GM12878 (cell line): ENCODE measurements around the gene NKAIN4. TPM values are rescaled to one million over a fixed set of nuclear protein-coding genes. Genes with fewer than 3 reads are reported as not detected.

ENCODE experiments used
- ATAC-seq: fragments of 200-7000 bp; cut with Tn5 transposase; 3 replicates; pipeline ENCODE4 v1.9.1; 2020; ENCODE audit warnings: mild to moderate bottlenecking, moderate library complexity
- BruUV-seq: library from RNA; stranded (reverse); fragments of 400-500 nt; replicated peaks from 2 replicates; lab custom pipeline; 2021; lab: Mats Ljungman, UMichigan
- CTCF ChIA-PET: fragments of 300-600 bp; sonication (Branson Sonifier 250); formaldehyde crosslinking; extraction: SDS; loops from one replicate; lab custom pipeline; 2021; ENCODE audit warnings: inconsistent platforms; lab: Yijun Ruan, JAX
- POLR2A ChIA-PET: fragments of 350-600 bp; formaldehyde crosslinking; extraction: SDS; loops from one replicate; lab custom pipeline; 2021; ENCODE audit warnings: inconsistent platforms; lab: Charles Lee
- RAD21 ChIA-PET: fragments of 300-600 bp; sonication (Branson Sonifier 250); formaldehyde crosslinking; loops from one replicate; lab custom pipeline; 2023; ENCODE audit warnings: antibody characterized with exemption; ENCODE audit not compliant: unreplicated experiment; lab: Charles Lee
- SMC1A ChIA-PET: fragments of 300-600 bp; sonication (Branson Sonifier 250); formaldehyde crosslinking; loops from one replicate; lab custom pipeline; 2023; ENCODE audit not compliant: unreplicated experiment, uncharacterized antibody; lab: Charles Lee
- DNase-seq: peaks from one replicate; pipeline ENCODE4 v3.0.0-alpha.2; 2011; ENCODE audit warnings: low read depth, low spot score
- FAIRE-seq: peaks from 3 replicates; lab custom pipeline; 2011; peaks lifted over from hg19 to GRCh38; lab: Jason Lieb, UNC
- H2AFZ ChIP-seq: 2 replicates; pipeline ENCODE4 v1.6.0; 2011; ENCODE audit warnings: low read depth, low read length, control low read depth; ENCODE audit not compliant: control insufficient read depth
- H3K27ac ChIP-seq: 2 replicates; pipeline ENCODE4 v1.5.1; 2011; ENCODE audit warnings: control low read depth; ENCODE audit not compliant: control insufficient read depth, insufficient read depth
- H3K27me3 ChIP-seq, 2 experiments: replicated peaks in 1 of 2; 2 replicates each; pipeline versions ENCODE4 v1.6.0 to v1.6.1; 2011; ENCODE audit warnings: low read length in 1 of 2; ENCODE audit not compliant: control insufficient read depth in 2 of 2, insufficient read depth in 2 of 2
- H3K36me3 ChIP-seq, 2 experiments: 2 replicates each; pipeline ENCODE4 v1.5.1; 2011; ENCODE audit warnings: low read length in 1 of 2; ENCODE audit not compliant: control insufficient read depth in 2 of 2, insufficient read depth in 2 of 2
- H3K4me1 ChIP-seq: 2 replicates; pipeline ENCODE4 v1.6.1; 2011; ENCODE audit warnings: mild to moderate bottlenecking, low read length, moderate library complexity, mixed read lengths; ENCODE audit not compliant: control insufficient read depth, insufficient read depth
- H3K4me2 ChIP-seq: 2 replicates; pipeline ENCODE4 v1.6.0; 2011; ENCODE audit warnings: control low read depth; ENCODE audit not compliant: control insufficient read depth, insufficient read depth
- H3K4me3 ChIP-seq: fragments of 200-600 bp; sonication (generic); 2 replicates; pipeline ENCODE4 v1.5.1; 2016
- H3K79me2 ChIP-seq: 2 replicates; pipeline ENCODE4 v1.6.0; 2011; ENCODE audit warnings: low read length; ENCODE audit not compliant: control insufficient read depth, insufficient read depth
- H3K9ac ChIP-seq: 2 replicates; pipeline ENCODE4 v1.8.0; 2011; ENCODE audit warnings: low read length, control low read depth, mixed read lengths; ENCODE audit not compliant: control insufficient read depth, insufficient read depth
- H3K9me3 ChIP-seq: replicated peaks from 3 replicates; pipeline ENCODE4 v1.5.1; 2011; ENCODE audit warnings: mild to moderate bottlenecking, low read length; ENCODE audit not compliant: control insufficient read depth, insufficient read depth
- H4K20me1 ChIP-seq: 2 replicates; pipeline ENCODE4 v1.6.0; 2011; ENCODE audit not compliant: control insufficient read depth, insufficient read depth
- BRCA1 ChIP-seq: IDR thresholded peaks from 2 replicates; pipeline ENCODE4 v1.6.1; 2011; ENCODE audit warnings: low read depth, low read length, improper control_type of control experiment
- CBX3 ChIP-seq: fragments of 200-600 bp; sonication (generic); IDR thresholded peaks from 2 replicates; pipeline ENCODE4 v1.6.1; 2016; ENCODE audit warnings: low read depth, borderline replicate concordance
- E2F4 ChIP-seq: IDR thresholded peaks from 2 replicates; pipeline ENCODE4 v1.6.1; 2012; ENCODE audit warnings: low read depth, low read length, improper control_type of control experiment
- EGR1 ChIP-seq, 2 experiments: IDR thresholded peaks; 1 replicate in 1 of 2; 2 replicates in 1 of 2; pipeline ENCODE4 v1.6.1; 2011 to 2012; ENCODE audit warnings: low read depth in 2 of 2, low read length in 2 of 2, borderline replicate concordance in 1 of 2, mild to moderate bottlenecking in 1 of 2, moderate library complexity in 1 of 2
- EP300 ChIP-seq, 2 experiments: fragments of 150-350 bp in 1 of 2; IDR thresholded peaks; 2 replicates each; pipeline ENCODE4 v1.6.1; 2011 to 2012; ENCODE audit warnings: low read depth in 2 of 2, low read length in 2 of 2, borderline replicate concordance in 1 of 2, improper control_type of control experiment in 1 of 2, inconsistent platforms in 1 of 2; ENCODE audit not compliant: control insufficient read depth in 1 of 2
- GATAD2B ChIP-seq: fragments of 450-650 bp; conservative IDR thresholded peaks from 2 replicates; pipeline ENCODE4 v1.6.1; 2017; ENCODE audit warnings: low read depth, mild to moderate bottlenecking, moderate library complexity
- HDGF ChIP-seq: fragments of 450-650 bp; IDR thresholded peaks from 2 replicates; pipeline ENCODE4 v1.6.1; 2016; ENCODE audit warnings: antibody characterized with exemption
- IRF3 ChIP-seq: fragments of 450-650 bp; IDR thresholded peaks from 2 replicates; pipeline ENCODE4 v1.6.1; 2014; ENCODE audit warnings: mild to moderate bottlenecking
- KDM1A ChIP-seq: fragments of 200-600 bp; sonication (generic); IDR thresholded peaks from 2 replicates; pipeline ENCODE4 v1.6.1; 2016; ENCODE audit warnings: borderline replicate concordance
- MEF2A ChIP-seq: IDR thresholded peaks from 2 replicates; pipeline ENCODE4 v1.6.1; 2011; ENCODE audit warnings: low read depth, mild to moderate bottlenecking, low read length, moderate library complexity; ENCODE audit not compliant: insufficient read depth
- MYC ChIP-seq: IDR thresholded peaks from 2 replicates; pipeline ENCODE4 v1.6.1; 2011; ENCODE audit warnings: mild to moderate bottlenecking, low read length, moderate library complexity, inconsistent platforms; ENCODE audit not compliant: insufficient read depth, insufficient replicate concordance, insufficient read length, severe bottlenecking
- NBN ChIP-seq: fragments of 450-650 bp; IDR thresholded peaks from 2 replicates; pipeline ENCODE4 v1.6.1; 2016
- NFIC ChIP-seq: IDR thresholded peaks from 2 replicates; pipeline ENCODE4 v1.6.1; 2012; ENCODE audit warnings: low read depth, mild to moderate bottlenecking, inconsistent platforms, low read length, moderate library complexity
- PAX5 ChIP-seq: IDR thresholded peaks from 2 replicates; pipeline ENCODE4 v1.6.1; 2011; ENCODE audit warnings: low read depth, low read length, borderline replicate concordance
- RELA ChIP-seq: fragments of 450-650 bp; IDR thresholded peaks from 2 replicates; pipeline ENCODE4 v1.8.0; 2014; ENCODE audit warnings: borderline replicate concordance; ENCODE audit not compliant: partially characterized antibody
- SMAD5 ChIP-seq: IDR thresholded peaks from 2 replicates; pipeline ENCODE4 v1.6.1; 2016; ENCODE audit warnings: antibody characterized with exemption, low read depth
- SRF ChIP-seq, 2 experiments: IDR thresholded peaks; 2 replicates each; pipeline ENCODE4 v1.6.1; 2011; ENCODE audit warnings: low read depth in 2 of 2, low read length in 2 of 2, mild to moderate bottlenecking in 1 of 2, moderate library complexity in 1 of 2
- WRNIP1 ChIP-seq: IDR thresholded peaks from 2 replicates; pipeline ENCODE4 v1.6.1; 2011; ENCODE audit warnings: low read depth, low read length, improper control_type of control experiment, borderline replicate concordance
- WGBS: methylation state at CpG from one replicate; pipeline ENCODE4 v1.1.6; 2016; ENCODE audit warnings: low lambda C conversion rate; ENCODE audit not compliant: insufficient replicate concordance, insufficient coverage; ENCODE audit errors: missing lambda C conversion rate; 5-methylcytosine and 5-hydroxymethylcytosine counted together
- in situ Hi-C: fragments of 300-500 bp; cut with MboI; formaldehyde crosslinking; loops from 9 replicates; pipeline ENCODE4 v1.14.3; 2018; ENCODE audit warnings: mixed read lengths
- intact Hi-C: fragments of 100-400 bp; cut with micrococcal nuclease; formaldehyde crosslinking; loops from one replicate; pipeline ENCODE4 v1.14.2; 2022; ENCODE audit not compliant: unreplicated experiment
- polyA plus RNA-seq, 11 experiments: library from polyadenylated mRNA; depleted of rRNA in 4 of 11; unstranded in 6 of 11; stranded (reverse) in 5 of 11; fragments of >200 nt; fragmentation: Nextera tagmentation in 4 of 11; fragmentation: Illumina TruSeq in 1 of 11; extraction: Ambion mirVana in 4 of 11; extraction: Trizol in 1 of 11; gene quantifications; 1 replicate in 1 of 11; 2 replicates in 10 of 11; pipeline versions ENCODE4 v1.2.1 to v1.2.3, GENCODE V29; 2011 to 2016; ENCODE audit warnings: inconsistent platforms in 2 of 11, missing spikeins in 2 of 11, low read depth in 1 of 11
- total RNA-seq, 4 experiments: library from RNA; depleted of rRNA in 3 of 4; stranded (reverse); fragments of >200 nt in 3 of 4; fragmentation: Illumina TruSeq in 1 of 4; extraction: Trizol in 1 of 4; gene quantifications; 2 replicates each; pipeline versions ENCODE4 v1.2.1 to v1.2.3, GENCODE V29; 2013 to 2021
- TF ChIP-seq, protein P1 (sequence below): fragments of 450-650 bp; IDR thresholded peaks from 2 replicates; pipeline ENCODE4 v1.6.1; 2016; ENCODE audit warnings: mild to moderate bottlenecking

NKAIN4 gene
- total and polyA plus RNA-seq, 10 of the 15 experiments (the other 5 are each of a cell fraction or from before 2014, with no cell fraction given) = 0.11 TPM; not detected in 9

DNA sequence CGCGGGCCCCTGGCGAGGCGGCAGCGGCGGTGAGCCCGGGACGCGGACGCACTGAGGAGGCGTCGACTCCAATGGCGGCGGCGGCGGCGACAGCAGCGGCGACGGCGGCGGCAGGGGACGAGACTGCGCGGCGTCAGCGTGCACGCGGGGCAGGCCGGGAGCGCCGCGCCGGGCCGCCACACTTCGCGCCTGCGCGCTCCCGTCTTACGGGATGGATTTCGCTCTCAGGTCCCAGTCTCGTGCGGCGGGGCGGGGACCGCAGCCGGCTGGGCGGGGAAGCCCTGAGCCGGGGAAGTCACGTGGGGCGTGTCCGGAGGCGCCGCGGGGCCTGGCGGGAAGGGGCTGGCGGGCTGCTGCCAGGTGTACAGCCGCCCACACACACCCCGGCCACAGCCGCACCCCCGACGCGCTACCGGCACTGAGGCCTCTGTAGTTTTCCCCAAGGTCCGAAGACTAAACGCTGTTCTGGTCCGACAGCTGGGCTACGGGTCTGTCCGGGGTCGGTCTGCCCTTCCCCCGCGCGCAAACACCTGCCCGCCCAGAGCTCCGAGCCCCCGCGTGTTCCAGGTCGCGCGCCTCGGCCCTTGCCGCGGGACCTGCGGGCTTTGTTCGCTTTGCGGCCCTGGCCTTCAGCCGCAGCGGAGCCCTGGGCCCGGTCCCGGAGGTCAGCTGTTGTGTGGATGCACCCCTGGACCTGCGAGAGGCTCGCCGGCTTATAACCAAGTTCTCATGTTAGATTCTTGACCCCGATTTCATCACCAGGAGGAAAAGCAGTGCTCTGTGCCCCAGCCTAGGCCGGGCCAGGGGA is 38.0 kb downstream of the NKAIN4 start, which contains the start of gene YTHDF1:
TSS of gene YTHDF1 (minus strand) at position 91 of the 808 bp plus-strand sequence. CDS start 239 bp downstream, outside the sequence.
- Histone ChIP-seq H3K9me3 (no peaks in the 10 kb centered on the region), H2AFZ (peak within 1 kb of the TSS; percentile 95), H3K4me2 (peak within 1 kb of the TSS; percentile 98), H3K4me3 (peak within 1 kb of the TSS; percentile 96), H3K9ac (peak within 1 kb of the TSS; percentile 96), H3K36me3 (peaks cover 3 to 6% of the 10 kb centered on the region in 2 experiments; a peak in 3 of 4 replicates), H3K79me2 (peaks cover 37% of the 10 kb centered on the region), H3K27ac (peak within 1 kb of the TSS; percentile 83), H3K27me3 (no peaks in the 10 kb centered on the region; a peak in 1 of 4 replicates), H4K20me1 (peaks cover 3% of the 10 kb centered on the region; the same call in 1 of the 2 replicates), H3K4me1 (peaks cover 15% of the 10 kb centered on the region)
- intact Hi-C loops = no loop called here
- DNase-seq = peak; percentile 83
- in situ Hi-C loops = no loop called here
- WGBS = under 1% methylated on average over 58 of the region's 96 CpGs
- SMC1A ChIA-PET = interaction anchor here (0.6 kb wide), 1 partner anchor 11 kb away, joined by 3 read pairs; no protein-coding TSS in a partner anchor
- RAD21 ChIA-PET = interaction anchor here (1.8 kb wide), 1 partner anchor 244 kb away, joined by 6 read pairs; no protein-coding TSS in a partner anchor
- ATAC-seq = peak; percentile 95
- FAIRE-seq = peak; percentile 83
- TSS peak; percentile 91 for BruUV-seq
- CTCF ChIA-PET = interaction anchor here (1.0 to 2.2 kb wide), 6 partner anchors 8 to 201 kb away, joined by 3 to 12 read pairs (median 3); no protein-coding TSS in a partner anchor
- POLR2A ChIA-PET = interaction anchor here (1.2 kb wide), 1 partner anchor 14 kb away, joined by 3 read pairs; no protein-coding TSS in a partner anchor
- TF ChIP-seq SMAD5 (no peak), PAX5 (no peak), RELA (peak; percentile 88), NBN (peak; percentile 54; the same call in 1 of the 2 replicates), MEF2A (no peak), CBX3 (no peak), SRF (IDR thresholded peaks at IDR 0.05; ENCODE audit: low read depth in 2 of 2, low read length in 2 of 2) (0 out of 4 replicates have a peak, but pooled peaks of 1 of the 2 experiments have one; percentile 2), IRF3 (no peak), HDGF (peak; percentile 69; the same call in 1 of the 2 replicates), E2F4 (peak; percentile 74), EP300 (IDR thresholded peaks at IDR 0.05; ENCODE audit: borderline replicate concordance in 1 of 2, control insufficient read depth in 1 of 2, low read depth in 2 of 2, low read length in 2 of 2) (0 out of 4 replicates have a peak, but pooled peaks of 1 of the 2 experiments have one; percentile 40), WRNIP1 (no peak), GATAD2B (peak; percentile 44; the same call in 1 of the 2 replicates), BRCA1 (no peak), EGR1 (IDR thresholded peaks at IDR 0.05; ENCODE audit: borderline replicate concordance in 1 of 2, low read depth in 2 of 2, low read length in 2 of 2) (peak; percentile 50 to 95), MYC (peak; percentile 45), KDM1A (no peak), NFIC (no peak)
- TF ChIP-seq, protein P1, sequence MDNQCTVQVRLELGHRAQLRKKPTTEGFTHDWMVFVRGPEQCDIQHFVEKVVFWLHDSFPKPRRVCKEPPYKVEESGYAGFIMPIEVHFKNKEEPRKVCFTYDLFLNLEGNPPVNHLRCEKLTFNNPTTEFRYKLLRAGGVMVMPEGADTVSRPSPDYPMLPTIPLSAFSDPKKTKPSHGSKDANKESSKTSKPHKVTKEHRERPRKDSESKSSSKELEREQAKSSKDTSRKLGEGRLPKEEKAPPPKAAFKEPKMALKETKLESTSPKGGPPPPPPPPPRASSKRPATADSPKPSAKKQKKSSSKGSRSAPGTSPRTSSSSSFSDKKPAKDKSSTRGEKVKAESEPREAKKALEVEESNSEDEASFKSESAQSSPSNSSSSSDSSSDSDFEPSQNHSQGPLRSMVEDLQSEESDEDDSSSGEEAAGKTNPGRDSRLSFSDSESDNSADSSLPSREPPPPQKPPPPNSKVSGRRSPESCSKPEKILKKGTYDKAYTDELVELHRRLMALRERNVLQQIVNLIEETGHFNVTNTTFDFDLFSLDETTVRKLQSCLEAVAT = no peak
